Vagina (tissue), 2 donors: ENCODE results near the gene TSPAN4.

ENCODE experiments used
- CTCF ChIP-seq, 3 experiments: fragments of 450-650 bp in 2 of 3; fragments of 200-600 bp in 1 of 3; sonication (generic) in 1 of 3; IDR thresholded peaks; one replicate each; pipeline ENCODE4 v1.5.1; 2017 to 2019; ENCODE audit warnings: antibody characterized with exemption in 3 of 3, mild to moderate bottlenecking in 2 of 3, moderate library complexity in 2 of 3
- POLR2A ChIP-seq, 2 donors: fragments of 450-650 bp; IDR thresholded peaks; one replicate each; pipeline ENCODE4 v1.6.1; 2017; ENCODE audit warnings: antibody characterized with exemption in 2 of 2, mild to moderate bottlenecking in 2 of 2, moderate library complexity in 2 of 2

DNA sequence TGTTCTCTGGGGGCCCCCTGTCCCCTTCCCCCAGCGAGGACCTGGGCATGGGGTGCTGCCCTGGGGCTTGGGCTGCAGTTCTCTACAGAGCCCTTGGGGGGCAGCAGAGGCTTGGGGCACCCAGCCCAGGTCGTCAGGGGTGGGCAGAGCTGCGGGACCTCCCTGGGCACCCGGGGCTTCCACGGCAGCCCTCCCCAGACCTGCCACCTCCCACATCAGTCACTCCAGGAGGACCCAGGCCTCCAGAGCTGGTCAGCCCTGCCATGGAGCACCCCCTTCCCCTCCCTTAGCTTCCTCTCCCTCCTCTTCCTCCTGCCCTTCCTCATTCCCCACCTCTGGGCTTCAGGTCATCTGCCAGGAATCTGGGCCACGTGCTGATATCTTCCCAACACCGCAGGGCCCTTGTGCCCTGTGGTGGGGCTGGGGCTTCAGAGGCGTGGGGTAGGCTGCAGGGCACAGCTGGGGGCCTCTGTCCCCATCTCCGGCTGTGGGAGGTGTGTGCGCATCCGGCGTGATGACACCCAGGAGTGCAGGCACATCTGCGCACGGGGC, 5.8 kb downstream of the TSPAN4 start:
- TF ChIP-seq CTCF (IDR thresholded peaks at IDR 0.05): peak; percentile 63 to 68 (median 68)
- TF ChIP-seq POLR2A (IDR thresholded peaks at IDR 0.05): no peak
